Activated T-cell treated with anti-CD3 and anti-CD28 coated beads for 48 hours (primary cell): Measurements from ENCODE around the gene STX4.

Experiments used
- DNase-seq: peaks from one replicate; pipeline ENCODE4 v3.0.0-alpha.2; 2020; ENCODE audit warnings: low read depth

Gene STX4

GRCh38 chr16:31020536-31020935 is 12.8 kb upstream of the STX4 start:
- DNase-seq, result no peak

DNA sequence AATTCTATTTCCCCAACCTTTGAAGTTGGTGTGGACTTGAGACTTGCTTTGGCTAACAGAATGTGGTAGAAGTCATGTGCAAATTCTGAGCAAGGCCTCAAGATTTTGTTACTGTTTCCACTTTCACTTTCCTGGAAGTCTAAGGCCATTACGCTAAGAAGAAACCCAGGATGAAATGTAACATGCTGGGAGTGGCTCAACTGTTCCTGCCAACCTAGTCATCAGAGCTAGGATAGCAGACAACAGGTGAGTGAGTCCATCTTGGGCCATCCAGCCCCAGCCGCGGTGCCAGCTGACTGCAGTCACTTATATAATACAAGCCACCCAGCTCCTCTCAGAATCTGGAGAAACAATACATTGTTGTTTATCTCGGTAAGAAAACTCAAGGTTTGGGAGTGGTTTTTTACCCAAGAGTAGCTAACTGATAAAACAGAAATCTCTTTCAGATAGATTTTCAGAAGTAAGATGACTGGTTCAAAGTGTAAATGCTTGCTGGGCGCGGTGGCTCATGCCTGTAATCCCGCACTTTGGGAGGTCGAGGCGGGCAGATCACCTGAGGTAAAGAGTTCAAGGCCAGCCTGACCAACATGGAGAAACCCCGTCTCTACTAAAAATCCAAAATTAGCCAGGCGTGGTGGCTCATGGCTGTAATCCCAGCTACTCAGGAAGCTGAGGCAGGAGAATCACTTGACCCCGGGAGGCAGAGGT is 10.7 kb upstream of the STX4 start:
- DNase-seq, result no peak

DNA sequence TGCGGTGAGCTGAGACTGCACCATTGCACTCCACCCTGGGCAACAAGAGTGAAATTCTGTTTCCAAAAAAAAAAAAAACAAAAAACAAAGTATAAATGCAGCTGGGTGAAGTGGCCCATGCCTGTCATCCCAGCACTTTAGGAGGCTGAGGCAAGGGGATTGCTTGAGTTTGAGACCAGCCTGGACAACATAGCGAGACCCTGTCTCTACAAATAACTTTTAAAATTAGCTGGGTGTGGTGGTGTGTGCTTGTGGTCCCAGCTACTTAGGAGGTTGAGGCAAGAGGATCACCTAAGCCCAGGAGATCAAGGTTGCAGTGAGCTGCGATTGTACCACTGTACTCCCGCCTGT is 10.1 kb upstream of the STX4 start:
- no peak for DNase-seq

- no peak for DNase-seq
Observed at GRCh38 chr16:31023627-31024226, 9.6 kb upstream of the STX4 start.

DNA sequence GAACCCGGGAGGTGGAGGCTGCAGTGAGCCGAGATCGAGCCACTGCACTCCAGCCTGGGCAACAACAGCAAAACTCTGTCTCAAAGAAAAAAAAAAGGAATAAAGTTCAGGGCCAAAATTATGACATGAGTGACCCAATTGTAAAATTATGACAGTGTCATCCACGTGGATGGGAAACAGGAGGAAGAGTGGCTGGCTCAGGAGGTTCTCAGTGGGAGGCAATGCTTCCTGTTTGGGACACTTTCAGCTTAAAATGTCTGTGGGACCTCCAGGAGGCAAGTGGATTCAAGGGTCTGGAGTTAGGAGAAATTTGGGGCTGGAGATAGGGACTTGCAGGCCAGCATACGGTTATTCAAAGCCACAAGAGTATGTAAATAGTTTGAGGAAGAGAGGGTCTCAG is 8.0 kb upstream of the STX4 start:
- no peak for DNase-seq

- DNase-seq, result no peak
Observed at GRCh38 chr16:31029272-31029671, 4.1 kb upstream of the STX4 start.

GRCh38 chr16:31031276-31031675 is 2.1 kb upstream of the STX4 start:
- no peak for DNase-seq

GRCh38 chr16:31033709-31034492 is 543 bp downstream of the STX4 start:
- peak; percentile 84 for DNase-seq

GRCh38 chr16:31036691-31037090 is 3.3 kb downstream of the STX4 start:
- DNase-seq, result no peak

- DNase-seq, result no peak
Observed at GRCh38 chr16:31038993-31039392, 5.6 kb downstream of the STX4 start.

DNA sequence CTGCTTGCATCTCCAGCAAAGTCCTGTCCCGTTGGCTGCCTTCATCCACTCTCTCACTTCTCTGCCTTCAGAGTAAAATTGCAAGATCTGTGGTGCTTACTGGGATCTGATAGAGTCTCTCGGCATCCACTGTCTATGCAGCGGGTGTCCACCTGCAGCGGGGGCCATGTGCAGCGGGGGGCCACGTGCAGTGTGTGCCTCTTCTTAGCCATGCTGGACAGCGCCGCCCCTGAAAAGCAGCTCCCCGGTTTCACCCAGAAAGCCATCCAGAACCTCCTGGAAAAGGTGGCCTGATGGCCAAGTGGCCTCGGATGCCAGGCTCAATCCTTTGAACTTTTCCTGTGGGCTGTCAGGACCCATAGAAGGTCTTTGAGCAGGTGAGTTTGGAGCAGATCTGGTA is 9.5 kb downstream of the STX4 start:
- DNase-seq, result no peak

DNA sequence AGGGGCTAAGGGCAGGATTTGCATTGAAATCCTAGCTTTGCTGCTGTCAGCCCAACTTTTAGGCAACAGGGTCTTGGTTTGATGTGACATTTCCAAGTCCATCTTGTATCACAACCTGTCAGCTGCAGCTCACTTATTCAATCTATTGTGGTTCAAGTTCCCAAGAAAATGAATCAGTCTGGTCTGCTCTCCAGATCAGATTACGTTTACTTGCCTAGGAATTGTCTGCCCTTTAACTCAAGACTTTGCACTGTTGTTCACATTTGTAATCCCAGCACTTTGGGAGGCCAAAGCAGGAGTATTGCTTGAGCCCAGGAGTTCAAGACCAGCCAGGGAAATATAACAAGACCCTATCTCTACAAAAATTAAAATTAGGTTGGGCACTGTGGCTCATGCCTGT is 10.0 kb downstream of the STX4 start:
- DNase-seq, result no peak

DNA sequence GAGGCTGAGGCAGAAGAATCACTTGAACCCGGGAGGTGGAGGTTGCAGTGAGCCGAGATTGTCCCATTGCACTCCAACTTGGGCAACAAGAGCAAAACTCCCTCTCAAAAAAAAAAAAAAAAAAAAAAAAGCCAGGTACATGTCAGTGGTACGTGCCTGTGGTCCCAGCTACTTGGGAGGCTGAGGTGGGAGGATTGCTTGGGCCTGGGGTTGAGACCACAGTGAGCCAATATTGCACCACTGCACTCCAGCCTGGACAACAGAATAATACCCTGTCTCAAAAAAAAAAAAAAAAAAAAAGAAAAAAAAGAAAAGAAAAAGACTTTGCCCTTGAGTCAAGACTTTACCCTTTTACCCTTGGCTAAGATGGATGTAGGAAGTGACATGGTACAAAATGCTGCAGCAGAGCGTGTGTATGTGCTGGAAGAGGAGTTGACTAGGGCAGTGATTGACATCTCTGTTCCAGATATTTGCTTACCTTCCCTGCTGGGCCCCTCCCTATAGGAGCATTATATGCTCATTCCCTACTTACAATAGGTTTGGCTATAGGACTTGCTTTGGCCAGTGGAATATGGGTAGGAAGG is 10.6 kb downstream of the STX4 start:
- DNase-seq, result no peak

DNA sequence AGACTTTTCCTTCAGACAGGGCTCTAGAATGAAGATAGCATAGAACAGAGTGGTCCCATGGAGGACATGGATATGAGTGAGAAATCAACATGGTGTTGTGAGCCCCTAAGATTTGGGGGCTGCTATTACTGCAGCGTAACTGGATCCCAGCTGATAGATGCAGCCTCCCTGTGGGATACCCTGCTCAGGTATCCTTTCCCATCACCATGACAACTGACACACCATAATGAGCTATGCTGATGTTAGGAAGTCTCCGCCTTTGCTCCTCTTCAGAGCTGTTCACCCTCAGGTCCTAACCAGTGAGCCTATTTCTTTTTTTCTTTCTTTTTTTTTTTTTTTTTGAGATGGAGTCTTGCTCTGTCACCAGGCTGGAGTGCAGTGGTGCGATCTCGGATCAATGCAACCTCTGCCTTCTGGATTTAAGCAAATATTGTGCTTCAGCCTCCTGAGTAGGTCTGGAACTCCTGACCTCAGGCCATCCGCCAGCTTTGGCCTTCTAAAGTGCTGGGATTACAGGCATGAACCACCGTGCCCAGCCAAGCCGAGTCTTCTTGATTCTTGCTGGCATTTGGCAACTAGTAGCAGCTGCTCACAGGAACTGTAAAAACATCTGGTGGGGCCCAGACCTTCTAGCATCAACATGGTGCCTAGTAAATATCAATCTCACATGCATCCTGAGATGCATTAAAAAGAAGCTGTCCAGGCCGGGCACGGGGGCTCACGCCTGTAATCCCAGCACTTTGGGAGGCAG is 17.1 kb downstream of the STX4 start:
- no peak for DNase-seq

DNA sequence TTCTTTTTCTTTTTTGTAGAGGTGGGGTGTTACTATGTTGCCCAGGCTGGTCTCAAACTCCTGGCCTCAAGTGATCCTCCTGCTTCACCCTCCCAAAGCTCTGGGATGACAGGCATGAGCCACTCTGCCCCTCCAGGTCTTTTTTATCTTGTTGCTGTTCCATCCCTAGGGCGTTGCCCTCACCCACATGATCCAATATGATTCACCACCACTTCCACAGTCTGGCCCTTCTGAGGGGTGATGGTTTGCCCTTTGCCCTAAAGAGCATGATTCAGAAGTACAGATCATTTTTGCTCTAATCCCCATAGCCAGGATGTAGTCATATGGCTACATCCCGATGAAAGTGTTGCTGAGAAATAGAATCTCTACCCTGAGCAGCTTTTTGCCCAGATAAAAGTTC is 18.8 kb downstream of the STX4 start:
- DNase-seq, result no peak

GRCh38 chr16:31055613-31056012 is 22.3 kb downstream of the STX4 start:
- DNase-seq, result no peak

GRCh38 chr16:31061126-31061812 is 27.9 kb downstream of the STX4 start:
- no peak for DNase-seq

DNA sequence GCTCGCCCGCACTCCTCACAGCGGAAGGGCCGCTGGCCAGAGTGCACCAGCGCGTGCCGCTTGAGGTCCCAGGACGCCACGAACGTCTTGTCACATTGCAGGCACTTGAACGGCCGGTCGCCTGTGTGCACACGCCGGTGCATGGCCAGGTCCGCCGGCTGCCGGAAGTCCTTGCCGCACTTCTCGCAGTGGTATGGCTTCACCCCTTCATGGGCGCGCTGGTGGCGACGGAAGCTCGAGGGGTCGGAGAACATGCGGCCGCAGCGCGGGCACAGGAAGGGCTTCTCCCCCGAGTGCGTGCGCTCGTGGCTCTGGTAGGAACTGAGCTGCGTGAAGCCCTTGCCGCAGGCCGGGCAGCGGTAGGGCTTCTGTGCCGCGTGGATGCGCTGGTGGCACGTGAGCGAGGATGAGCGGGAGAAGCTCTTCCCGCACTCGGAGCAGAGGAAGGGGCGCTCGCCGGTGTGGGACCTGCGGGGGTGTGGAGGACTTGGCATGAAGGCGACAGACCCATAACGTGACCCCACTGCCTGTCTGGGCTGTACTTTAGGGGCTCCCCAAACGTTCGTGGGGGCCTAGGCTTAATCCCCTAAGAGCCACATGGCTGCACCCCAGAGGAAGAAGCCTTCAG is 28.6 kb downstream of the STX4 start:
- no peak for DNase-seq

- DNase-seq, result no peak
Observed at GRCh38 chr16:31063495-31063842, 30.1 kb downstream of the STX4 start.

DNA sequence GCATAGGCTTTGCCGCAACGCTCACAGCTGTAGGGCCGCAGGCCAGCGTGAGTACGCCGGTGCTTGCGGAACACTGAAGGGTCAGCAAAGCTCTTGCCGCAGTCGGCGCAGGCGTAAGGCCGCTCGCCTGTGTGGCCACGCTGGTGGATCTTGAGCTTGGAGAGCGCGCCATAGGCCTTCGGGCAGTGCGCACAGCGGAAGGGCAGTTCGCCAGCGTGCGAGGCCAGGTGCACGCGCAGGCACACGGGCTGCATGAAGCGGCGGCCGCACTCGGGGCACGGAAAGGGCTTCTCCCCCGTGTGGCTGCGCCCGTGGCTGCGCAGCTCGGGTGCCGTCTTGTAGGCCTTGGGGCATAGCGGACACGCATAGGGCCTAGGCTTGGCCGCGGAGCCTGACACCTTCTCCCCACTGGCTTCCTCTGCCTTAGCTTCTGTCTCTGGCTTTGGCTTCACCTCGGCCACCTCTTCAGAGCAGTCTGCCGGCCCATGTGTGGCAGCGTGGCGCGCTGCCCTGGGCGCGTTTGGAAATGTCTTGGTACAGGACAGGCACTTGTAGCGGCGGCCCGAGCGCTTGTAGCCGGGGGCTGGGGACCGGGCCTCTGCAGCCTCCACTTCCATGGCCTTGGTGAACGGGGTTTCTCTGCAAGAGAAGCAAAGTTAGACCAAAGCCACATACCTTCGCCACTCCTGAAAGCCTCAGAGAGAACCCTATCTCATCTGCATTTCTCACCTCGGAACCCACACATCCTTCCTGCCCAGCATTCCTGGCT is 30.7 kb downstream of the STX4 start:
- no peak for DNase-seq
